Hematopoietic multipotent progenitor cell (in vitro differentiated cells): ENCODE measurements around the gene NAA50. TPM values are rescaled to one million over a fixed set of nuclear protein-coding genes. Genes with fewer than 3 reads are reported as not detected.
A peak's percentile ranks its signal among the peaks of the same experiment; 100 is the strongest.

ENCODE experiments used
- DNase-seq, 3 donors: peaks; one replicate each; pipeline ENCODE4 v3.0.0-alpha.2; 2011 to 2015; ENCODE audit warnings: low read depth in 2 of 3, low spot score in 2 of 3
- total RNA-seq: library from RNA; depleted of rRNA; stranded (reverse); fragments of >200 nt; gene quantifications from one replicate; pipeline ENCODE4 v1.2.3, GENCODE V29; 2012

NAA50 gene
- total RNA-seq, 1 donor = 82.9 TPM

GRCh38 chr3:113695786-113696645 is 50.0 kb downstream of the NAA50 start, which contains the start of gene USF3:
TSS of gene USF3 (minus strand) at chr3:113696642. CDS start at chr3:113674878, 21,764 bp downstream.
- DNase-seq = peak; percentile 55 to 85 (median 84)

- DNase-seq = peak in 1 of 3 donors; percentile 4
These were observed 50.6 kb downstream of the NAA50 start for GRCh38 chr3:113695431-113695785.

- no peak for DNase-seq
These were observed 55.6 kb downstream of the NAA50 start for GRCh38 chr3:113690482-113690881.

GRCh38 chr3:113685956-113686721 is 59.9 kb downstream of the NAA50 start:
- DNase-seq = no peak

GRCh38 chr3:113685124-113685523 is 60.9 kb downstream of the NAA50 start:
- no peak for DNase-seq

GRCh38 chr3:113684271-113684819 is 61.7 kb downstream of the NAA50 start:
- DNase-seq = peak in 1 of 3 donors; percentile 27

- no peak for DNase-seq
These were observed 67.3 kb downstream of the NAA50 start for GRCh38 chr3:113678773-113679172.

GRCh38 chr3:113677737-113678136 is 68.3 kb downstream of the NAA50 start:
- no peak for DNase-seq

- peak in 2 of 3 donors; percentile 22 to 36 for DNase-seq
These were observed 69.8 kb downstream of the NAA50 start for GRCh38 chr3:113676261-113676660.

GRCh38 chr3:113673593-113673992 is 72.5 kb downstream of the NAA50 start:
- no peak for DNase-seq

GRCh38 chr3:113668015-113668414 is 78.0 kb downstream of the NAA50 start:
- peak in 1 of 3 donors; percentile 24 for DNase-seq

Other genes starting within 250 kb of the NAA50 start
- gene SPICE1, start 231.1 kb downstream of the NAA50 start, total RNA-seq = 8.9 TPM
- 15.1 TPM for gene SIDT1, start 213.7 kb downstream of the NAA50 start, total RNA-seq
- gene USF3, start 49.6 kb downstream of the NAA50 start, total RNA-seq = 12.1 TPM
- 35.0 TPM for gene ATP6V1A, start 786 bp upstream of the NAA50 start, total RNA-seq
- gene GRAMD1C, start 92.5 kb upstream of the NAA50 start, total RNA-seq = 2.4 TPM
- 11.0 TPM for gene ZDHHC23, start 201.8 kb upstream of the NAA50 start, total RNA-seq